Gastrocnemius medialis (tissue), 4 donors: ENCODE data around the gene KCNC4. TPM values are rescaled to one million over a fixed set of nuclear protein-coding genes. Genes with fewer than 3 reads are reported as not detected.

Experiments used
- ATAC-seq, 2 donors: fragments of 150-250 bp; one replicate each; pipeline ENCODE4 v1.9.1; 2016
- DNase-seq, 2 donors: peaks; one replicate each; pipeline ENCODE4 v3.0.0-alpha.2; 2019
- H3K27ac ChIP-seq, 4 donors: fragments of 200-600 bp; sonication (generic); 1 replicate in 1 of 4; 2 replicates in 3 of 4; pipeline ENCODE4 v1.5.1; 2016 to 2018; ENCODE audit warnings: mild to moderate bottlenecking in 2 of 4, moderate library complexity in 1 of 4
- H3K27me3 ChIP-seq, 3 donors: fragments of 200-600 bp; sonication (generic) in 2 of 3; 1 replicate in 1 of 3; 2 replicates in 2 of 3; pipeline versions ENCODE4 v1.5.1 to v1.6.0; 2016 to 2019; ENCODE audit warnings: mild to moderate bottlenecking in 1 of 3, moderate library complexity in 1 of 3
- H3K36me3 ChIP-seq, 2 donors: fragments of 200-600 bp; sonication (generic) in 1 of 2; one replicate each; pipeline ENCODE4 v1.5.1; 2017 to 2018
- H3K4me1 ChIP-seq, 2 donors: fragments of 200-600 bp; sonication (generic) in 1 of 2; one replicate each; pipeline ENCODE4 v1.5.1; 2016 to 2017; ENCODE audit warnings: mild to moderate bottlenecking in 2 of 2
- H3K4me3 ChIP-seq, 4 donors: fragments of 200-600 bp; sonication (generic) in 3 of 4; 1 replicate in 1 of 4; 2 replicates in 3 of 4; pipeline ENCODE4 v1.5.1; 2016 to 2019; ENCODE audit warnings: mild to moderate bottlenecking in 2 of 4
- H3K9me3 ChIP-seq, 3 donors: fragments of 200-600 bp; sonication (generic) in 2 of 3; 1 replicate in 1 of 3; 2 replicates in 2 of 3; pipeline ENCODE4 v1.5.1; 2016 to 2019
- POLR2A ChIP-seq, 2 donors: fragments of 450-650 bp; IDR thresholded peaks; one replicate each; pipeline ENCODE4 v1.6.1; 2017; ENCODE audit warnings: antibody characterized with exemption in 2 of 2, mild to moderate bottlenecking in 2 of 2, moderate library complexity in 2 of 2
- in situ Hi-C, 4 donors: fragments of 200-750 bp; cut with MboI; loops; one replicate each; pipeline versions ENCODE4 v1.15.0 to v1.8.0; 2017; ENCODE audit warnings: low sequenced_read_pairs in 4 of 4
- intact Hi-C: fragments of 100-400 bp; cut with DNase I; formaldehyde crosslinking; loops from one replicate; pipeline ENCODE4 v1.15.1; 2023; ENCODE audit warnings: low total_unique reads
- total RNA-seq, 4 donors: library from RNA; depleted of rRNA; stranded (reverse); fragments of >200 nt; gene quantifications; one replicate each; pipeline versions ENCODE4 v1.1.0 to v1.2.3, GENCODE V29; 2016
- TF ChIP-seq, protein P1 (sequence below), 5 experiments: fragments of 450-650 bp in 3 of 5; fragments of 200-600 bp in 2 of 5; sonication (generic) in 2 of 5; IDR thresholded peaks in 4 of 5; conservative IDR thresholded peaks in 1 of 5; 1 replicate in 4 of 5; 2 replicates in 1 of 5; pipeline ENCODE4 v1.5.1; 2016 to 2019; ENCODE audit warnings: antibody characterized with exemption in 5 of 5, mild to moderate bottlenecking in 3 of 5, moderate library complexity in 3 of 5

Gene KCNC4
- total RNA-seq, 4 donors from 2014 or later: 3.1 to 9.1 (median 4.1) TPM

DNA sequence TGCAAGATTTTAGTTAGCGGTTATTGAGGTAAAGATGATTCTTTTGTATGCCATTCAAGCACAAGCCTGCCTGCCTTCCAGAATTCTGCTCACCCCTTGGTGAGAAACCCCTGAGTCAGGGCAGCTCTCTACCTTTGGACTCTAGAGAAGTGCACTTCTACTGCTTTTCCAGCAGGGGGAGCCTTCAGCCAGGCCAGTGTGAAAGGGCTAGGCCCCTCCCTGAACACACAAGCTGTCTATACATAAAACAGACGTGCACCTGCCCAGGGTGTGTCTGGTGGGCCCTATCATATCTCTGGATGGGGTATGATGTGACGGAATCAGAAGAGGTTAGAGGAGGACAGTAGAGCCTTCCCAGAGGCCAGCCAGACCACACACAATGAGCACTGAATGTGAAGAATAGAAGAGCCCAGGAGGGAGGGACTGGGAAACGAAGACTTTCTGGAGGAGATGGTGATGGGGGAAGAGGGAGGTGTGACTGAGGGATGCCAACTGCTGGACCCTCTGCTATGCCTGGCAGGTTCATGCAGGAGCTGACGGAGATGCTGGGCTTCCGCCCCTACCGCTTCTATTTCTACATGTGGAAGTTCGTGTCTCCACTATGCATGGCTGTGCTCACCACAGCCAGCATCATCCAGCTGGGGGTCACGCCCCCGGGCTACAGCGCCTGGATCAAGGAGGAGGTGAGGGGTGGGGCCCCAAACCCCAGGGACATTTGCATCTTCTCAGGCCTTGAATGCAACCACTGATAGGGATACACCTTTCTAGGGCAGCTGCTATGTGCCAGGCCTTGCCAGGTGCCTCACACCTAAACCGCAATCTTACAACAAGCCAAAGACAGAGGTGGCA lies 13.0 kb upstream of the KCNC4 start:
- TF ChIP-seq, protein P1, sequence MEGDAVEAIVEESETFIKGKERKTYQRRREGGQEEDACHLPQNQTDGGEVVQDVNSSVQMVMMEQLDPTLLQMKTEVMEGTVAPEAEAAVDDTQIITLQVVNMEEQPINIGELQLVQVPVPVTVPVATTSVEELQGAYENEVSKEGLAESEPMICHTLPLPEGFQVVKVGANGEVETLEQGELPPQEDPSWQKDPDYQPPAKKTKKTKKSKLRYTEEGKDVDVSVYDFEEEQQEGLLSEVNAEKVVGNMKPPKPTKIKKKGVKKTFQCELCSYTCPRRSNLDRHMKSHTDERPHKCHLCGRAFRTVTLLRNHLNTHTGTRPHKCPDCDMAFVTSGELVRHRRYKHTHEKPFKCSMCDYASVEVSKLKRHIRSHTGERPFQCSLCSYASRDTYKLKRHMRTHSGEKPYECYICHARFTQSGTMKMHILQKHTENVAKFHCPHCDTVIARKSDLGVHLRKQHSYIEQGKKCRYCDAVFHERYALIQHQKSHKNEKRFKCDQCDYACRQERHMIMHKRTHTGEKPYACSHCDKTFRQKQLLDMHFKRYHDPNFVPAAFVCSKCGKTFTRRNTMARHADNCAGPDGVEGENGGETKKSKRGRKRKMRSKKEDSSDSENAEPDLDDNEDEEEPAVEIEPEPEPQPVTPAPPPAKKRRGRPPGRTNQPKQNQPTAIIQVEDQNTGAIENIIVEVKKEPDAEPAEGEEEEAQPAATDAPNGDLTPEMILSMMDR (IDR thresholded peaks at IDR 0.05 in 4 of 5, conservative IDR thresholded peaks at IDR 0.05 in 1 of 5): peak; percentile 61 to 88 (median 74)
- no peak for TF ChIP-seq POLR2A (IDR thresholded peaks at IDR 0.05)
- H3K4me1 ChIP-seq: no peaks in the 10 kb centered on the region
- ATAC-seq (peak; percentile 62 to 91), DNase-seq (no peak)
- H3K27ac ChIP-seq: no peak overlapping the region
- H3K9me3 ChIP-seq: no peaks in the 10 kb centered on the region
- H3K4me3 ChIP-seq: no peak overlapping the region
- no peaks in the 10 kb centered on the region for H3K36me3 ChIP-seq
- in situ Hi-C loops: no loop called here
- H3K27me3 ChIP-seq: no peaks in the 10 kb centered on the region
- intact Hi-C loops: no loop called here

DNA sequence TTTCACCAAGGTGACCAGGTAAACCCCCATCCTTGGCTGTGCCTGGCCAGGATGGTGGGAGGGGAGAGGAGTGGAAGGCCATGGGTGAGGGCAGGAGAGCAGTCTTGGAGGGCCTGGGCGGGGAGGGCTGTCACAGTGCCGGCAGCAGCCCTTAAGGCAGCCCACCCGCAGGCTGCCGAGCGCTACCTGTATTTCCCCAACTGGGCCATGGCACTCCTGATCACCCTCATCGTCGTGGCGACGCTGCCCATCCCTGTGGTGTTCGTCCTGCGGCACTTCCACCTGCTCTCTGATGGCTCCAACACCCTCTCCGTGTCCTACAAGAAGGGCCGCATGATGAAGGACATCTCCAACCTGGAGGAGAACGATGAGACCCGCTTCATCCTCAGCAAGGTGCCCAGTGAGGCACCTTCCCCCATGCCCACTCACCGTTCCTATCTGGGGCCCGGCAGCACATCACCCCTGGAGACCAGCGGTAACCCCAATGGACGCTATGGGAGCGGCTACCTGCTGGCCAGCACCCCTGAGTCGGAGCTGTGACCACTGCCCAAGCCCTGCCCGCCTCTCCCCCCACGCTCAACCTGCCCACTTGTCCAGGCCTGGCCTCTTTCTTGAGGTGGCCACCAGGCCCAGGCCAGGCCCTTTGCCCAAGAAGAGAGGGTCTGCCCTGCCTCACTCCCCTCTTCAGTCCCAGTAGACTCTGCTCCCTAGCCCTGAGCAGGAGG lies 12.0 kb upstream of the KCNC4 start:
- Histone ChIP-seq H3K4me1 (no peaks in the 10 kb centered on the region), H3K27me3 (no peaks in the 10 kb centered on the region), H3K27ac (no peak overlapping the region), H3K4me3 (no peak overlapping the region), H3K9me3 (no peaks in the 10 kb centered on the region), H3K36me3 (no peaks in the 10 kb centered on the region)
- intact Hi-C loops: no loop called here
- in situ Hi-C loops: no loop called here
- DNase-seq (no peak), ATAC-seq (no peak)
- TF ChIP-seq POLR2A (IDR thresholded peaks at IDR 0.05): no peak

DNA sequence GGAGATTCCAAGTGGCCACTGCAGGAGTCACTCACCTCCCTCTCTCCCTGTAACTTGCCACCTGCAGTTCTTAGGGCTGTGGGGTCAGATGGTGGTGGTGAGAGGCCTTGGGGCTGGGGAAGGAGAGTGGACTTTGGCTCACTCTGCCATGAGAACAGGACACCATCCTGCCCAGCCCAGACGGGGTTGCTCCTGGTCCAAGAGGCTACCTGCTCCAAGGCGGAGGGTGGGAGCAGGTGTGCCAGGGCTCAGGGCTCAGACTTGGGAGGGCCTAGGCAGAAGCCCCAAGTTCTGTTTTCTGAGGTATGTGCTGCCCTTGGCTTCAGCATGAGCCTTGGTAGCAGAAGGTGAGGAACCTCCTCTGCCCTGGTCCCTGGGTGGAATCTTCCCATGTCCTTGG lies 11.4 kb upstream of the KCNC4 start:
- DNase-seq (no peak), ATAC-seq (no peak)
- in situ Hi-C loops: no loop called here
- H3K36me3 ChIP-seq: no peaks in the 10 kb centered on the region
- TF ChIP-seq POLR2A (IDR thresholded peaks at IDR 0.05): no peak
- TF ChIP-seq, protein P1 (IDR thresholded peaks at IDR 0.05 in 4 of 5, conservative IDR thresholded peaks at IDR 0.05 in 1 of 5): no peak
- no peaks in the 10 kb centered on the region for H3K4me1 ChIP-seq
- H3K27ac ChIP-seq: no peak overlapping the region
- intact Hi-C loops: no loop called here
- no peak overlapping the region for H3K4me3 ChIP-seq
- H3K27me3 ChIP-seq: no peaks in the 10 kb centered on the region
- no peaks in the 10 kb centered on the region for H3K9me3 ChIP-seq

DNA sequence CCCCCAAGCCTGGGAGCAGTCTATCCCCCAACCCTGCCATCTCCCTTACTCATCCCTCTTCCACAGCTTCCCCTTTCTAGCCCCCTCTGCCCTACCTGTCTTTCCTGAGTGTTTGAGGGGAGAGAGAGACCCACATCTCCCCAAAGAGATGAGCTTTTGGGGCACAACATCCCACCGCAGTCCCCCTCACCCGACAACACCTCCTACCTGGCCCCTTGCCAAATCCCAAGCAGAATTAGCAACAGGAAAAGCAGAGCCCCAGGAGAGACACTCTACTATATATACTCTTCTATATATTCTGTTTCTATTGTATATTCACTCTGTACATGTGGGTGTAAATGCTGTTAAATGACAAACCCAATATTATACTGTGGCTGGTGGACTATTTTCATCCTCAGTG lies 9.9 kb upstream of the KCNC4 start:
- in situ Hi-C loops: loop anchor here (5.0 to 10.0 kb wide), 4 partner anchors 112 to 295 kb away; no protein-coding TSS in a partner anchor
- intact Hi-C loops: no loop called here
- TF ChIP-seq, protein P1 (IDR thresholded peaks at IDR 0.05 in 4 of 5, conservative IDR thresholded peaks at IDR 0.05 in 1 of 5): no peak
- TF ChIP-seq POLR2A (IDR thresholded peaks at IDR 0.05): no peak
- Histone ChIP-seq H3K27ac (no peak overlapping the region), H3K4me3 (no peak overlapping the region), H3K27me3 (no peaks in the 10 kb centered on the region), H3K4me1 (no peaks in the 10 kb centered on the region), H3K36me3 (no peaks in the 10 kb centered on the region), H3K9me3 (no peaks in the 10 kb centered on the region)
- no peak for DNase-seq
- ATAC-seq: no peak

DNA sequence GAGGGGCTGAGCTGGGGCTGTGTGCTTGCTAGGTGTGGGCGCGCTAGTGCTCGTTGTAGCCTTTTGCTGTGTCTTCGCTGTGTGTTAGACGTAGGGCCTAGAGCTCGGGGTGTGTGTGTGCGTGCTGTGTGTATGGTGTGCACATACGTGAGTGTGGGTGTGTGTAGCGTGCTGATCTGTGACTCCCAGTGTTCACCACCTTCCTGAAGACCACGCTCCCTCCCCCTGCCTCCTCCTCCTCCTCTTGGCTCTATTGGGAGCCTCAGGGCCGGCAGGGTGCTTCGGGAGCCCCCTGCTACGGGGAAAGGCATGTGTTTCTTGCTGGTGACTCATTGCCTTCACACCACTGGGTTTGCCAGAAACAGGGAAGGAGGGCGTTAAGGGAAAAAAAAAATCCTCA lies 9.4 kb upstream of the KCNC4 start:
- in situ Hi-C loops (loop anchor here (5.0 to 10.0 kb wide), 4 partner anchors 112 to 294 kb away; no protein-coding TSS in a partner anchor), intact Hi-C loops (no loop called here)
- TF ChIP-seq, protein P1 (IDR thresholded peaks at IDR 0.05 in 4 of 5, conservative IDR thresholded peaks at IDR 0.05 in 1 of 5): no peak
- no peak for TF ChIP-seq POLR2A (IDR thresholded peaks at IDR 0.05)
- no peak for ATAC-seq
- DNase-seq: no peak
- Histone ChIP-seq H3K27ac (no peak overlapping the region), H3K4me1 (no peaks in the 10 kb centered on the region), H3K4me3 (no peak overlapping the region), H3K9me3 (no peaks in the 10 kb centered on the region), H3K27me3 (no peaks in the 10 kb centered on the region), H3K36me3 (no peaks in the 10 kb centered on the region)
